Vagina (tissue), 2 donors: ENCODE measurements around the gene SAA2. TPM values are rescaled to one million over a fixed set of nuclear protein-coding genes. Genes with fewer than 3 reads are reported as not detected.
A peak's percentile ranks its signal among the peaks of the same experiment; 100 is the strongest.
"Not testable (repeated sequence)": the region's sequence is repeated elsewhere in the genome, so short reads cannot be mapped to it uniquely, and the experiment has no call there.

Experiments used
- DNase-seq, 2 donors: peaks; one replicate each; pipeline ENCODE4 v3.0.0-alpha.2; 2017; ENCODE audit errors: extremely low spot score in 2 of 2
- H3K27ac ChIP-seq: fragments of 200-600 bp; sonication (generic); one replicate; pipeline ENCODE4 v1.5.1; 2019
- H3K27me3 ChIP-seq: fragments of 200-600 bp; sonication (generic); one replicate; pipeline ENCODE4 v1.5.1; 2019
- H3K36me3 ChIP-seq, 2 donors: fragments of 200-600 bp; sonication (generic); one replicate each; pipeline ENCODE4 v1.5.1; 2017 to 2019
- H3K4me1 ChIP-seq: fragments of 200-600 bp; sonication (generic); one replicate; pipeline ENCODE4 v1.5.1; 2019
- H3K4me3 ChIP-seq, 2 donors: fragments of 200-600 bp; sonication (generic); 1 replicate in 1 of 2; 2 replicates in 1 of 2; pipeline ENCODE4 v1.5.1; 2016 to 2019
- H3K9me3 ChIP-seq: fragments of 200-600 bp; sonication (generic); one replicate; pipeline ENCODE4 v1.5.1; 2019
- POLR2A ChIP-seq, 2 donors: fragments of 450-650 bp; IDR thresholded peaks; one replicate each; pipeline ENCODE4 v1.6.1; 2017; ENCODE audit warnings: antibody characterized with exemption in 2 of 2, mild to moderate bottlenecking in 2 of 2, moderate library complexity in 2 of 2
- POLR2AphosphoS5 ChIP-seq, 2 donors: sonication (generic); formaldehyde crosslinking; IDR thresholded peaks; one replicate each; pipeline ENCODE4 v1.9.0; 2017; ENCODE audit warnings: antibody characterized with exemption in 2 of 2, mild to moderate bottlenecking in 2 of 2, low read depth in 1 of 2; ENCODE audit not compliant: insufficient read depth in 1 of 2
- intact Hi-C: fragments of 100-400 bp; cut with DNase I; formaldehyde crosslinking; loops from one replicate; pipeline ENCODE4 v1.15.1; 2023
- total RNA-seq: library from RNA; depleted of rRNA; stranded (reverse); fragments of >200 nt; gene quantifications from one replicate; pipeline ENCODE4 v1.2.3, GENCODE V29; 2016
- TF ChIP-seq, protein P1 (sequence below), 3 experiments: fragments of 450-650 bp in 2 of 3; fragments of 200-600 bp in 1 of 3; sonication (generic) in 1 of 3; IDR thresholded peaks; one replicate each; pipeline ENCODE4 v1.5.1; 2017 to 2019; ENCODE audit warnings: antibody characterized with exemption in 3 of 3, mild to moderate bottlenecking in 2 of 3, moderate library complexity in 2 of 3

The SAA2 gene
- total RNA-seq, 1 donor from 2014 or later, result 19.4 TPM

GRCh38 chr11:18270102-18270501 lies 21.6 kb upstream of the SAA2 start:
- intact Hi-C loops, result no loop called here
- no peaks in the 10 kb centered on the region for H3K9me3 ChIP-seq
- H3K36me3 ChIP-seq, result no peaks in the 10 kb centered on the region
- TF ChIP-seq POLR2AphosphoS5 (IDR thresholded peaks at IDR 0.05; ENCODE audit: insufficient read depth in 1 of 2, low read depth in 1 of 2) (no peak), POLR2A (IDR thresholded peaks at IDR 0.05) (no peak)
- TF ChIP-seq, protein P1, sequence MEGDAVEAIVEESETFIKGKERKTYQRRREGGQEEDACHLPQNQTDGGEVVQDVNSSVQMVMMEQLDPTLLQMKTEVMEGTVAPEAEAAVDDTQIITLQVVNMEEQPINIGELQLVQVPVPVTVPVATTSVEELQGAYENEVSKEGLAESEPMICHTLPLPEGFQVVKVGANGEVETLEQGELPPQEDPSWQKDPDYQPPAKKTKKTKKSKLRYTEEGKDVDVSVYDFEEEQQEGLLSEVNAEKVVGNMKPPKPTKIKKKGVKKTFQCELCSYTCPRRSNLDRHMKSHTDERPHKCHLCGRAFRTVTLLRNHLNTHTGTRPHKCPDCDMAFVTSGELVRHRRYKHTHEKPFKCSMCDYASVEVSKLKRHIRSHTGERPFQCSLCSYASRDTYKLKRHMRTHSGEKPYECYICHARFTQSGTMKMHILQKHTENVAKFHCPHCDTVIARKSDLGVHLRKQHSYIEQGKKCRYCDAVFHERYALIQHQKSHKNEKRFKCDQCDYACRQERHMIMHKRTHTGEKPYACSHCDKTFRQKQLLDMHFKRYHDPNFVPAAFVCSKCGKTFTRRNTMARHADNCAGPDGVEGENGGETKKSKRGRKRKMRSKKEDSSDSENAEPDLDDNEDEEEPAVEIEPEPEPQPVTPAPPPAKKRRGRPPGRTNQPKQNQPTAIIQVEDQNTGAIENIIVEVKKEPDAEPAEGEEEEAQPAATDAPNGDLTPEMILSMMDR (IDR thresholded peaks at IDR 0.05), result no peak
- H3K4me1 ChIP-seq, result no peaks in the 10 kb centered on the region
- no peak overlapping the region for H3K27ac ChIP-seq
- H3K27me3 ChIP-seq, result no peaks in the 10 kb centered on the region
- no peak for DNase-seq
- no peak overlapping the region for H3K4me3 ChIP-seq

- intact Hi-C loops, H3K27ac ChIP-seq, H3K4me3 ChIP-seq, H3K36me3 ChIP-seq, DNase-seq, H3K4me1 ChIP-seq, H3K9me3 ChIP-seq, H3K27me3 ChIP-seq: not testable (repeated sequence)
Measured at GRCh38 chr11:18269252-18269651, 20.8 kb upstream of the SAA2 start.

- intact Hi-C loops, H3K9me3 ChIP-seq, H3K36me3 ChIP-seq, H3K4me1 ChIP-seq, H3K4me3 ChIP-seq, H3K27ac ChIP-seq, H3K27me3 ChIP-seq: not testable (repeated sequence)
- DNase-seq, result peak in 1 of 2 donors; percentile 6
Measured at GRCh38 chr11:18267335-18268133, 19.1 kb upstream of the SAA2 start.

DNA sequence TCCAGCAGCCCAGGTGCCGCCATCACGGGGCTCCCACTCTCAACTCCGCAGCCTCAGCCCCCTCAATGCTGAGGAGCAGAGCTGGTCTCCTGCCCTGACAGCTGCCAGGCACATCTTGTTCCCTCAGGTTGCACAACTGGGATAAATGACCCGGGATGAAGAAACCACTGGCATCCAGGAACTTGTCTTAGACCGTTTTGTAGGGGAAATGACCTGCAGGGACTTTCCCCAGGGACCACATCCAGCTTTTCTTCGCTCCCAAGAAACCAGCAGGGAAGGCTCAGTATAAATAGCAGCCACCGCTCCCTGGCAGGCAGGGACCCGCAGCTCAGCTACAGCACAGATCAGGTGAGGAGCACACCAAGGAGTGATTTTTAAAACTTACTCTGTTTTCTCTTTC lies 17.5 kb upstream of the SAA2 start, which contains the start of gene SAA1:
Gene SAA1 (plus strand): TSS at position 316 of the 400 bp plus-strand sequence. CDS start 624 bp downstream, outside the sequence.
- H3K27me3 ChIP-seq, result no peaks in the 10 kb centered on the region
- H3K4me1 ChIP-seq, result no peaks in the 10 kb centered on the region
- DNase-seq, result peak in 1 of 2 donors; percentile 64
- intact Hi-C loops, result no loop called here
- H3K9me3 ChIP-seq, result no peaks in the 10 kb centered on the region
- no peak within 1 kb of the TSS for H3K4me3 ChIP-seq
- no peaks in the 10 kb centered on the region for H3K36me3 ChIP-seq
- H3K27ac ChIP-seq, result no peak within 1 kb of the TSS
- TF ChIP-seq, protein P1 (IDR thresholded peaks at IDR 0.05), result no peak
- no peak for TF ChIP-seq POLR2A (IDR thresholded peaks at IDR 0.05)
- TF ChIP-seq POLR2AphosphoS5 (IDR thresholded peaks at IDR 0.05; ENCODE audit: insufficient read depth in 1 of 2, low read depth in 1 of 2), result no peak

- no peak overlapping the region for H3K27ac ChIP-seq
- TF ChIP-seq POLR2AphosphoS5 (IDR thresholded peaks at IDR 0.05; ENCODE audit: insufficient read depth in 1 of 2, low read depth in 1 of 2) (no peak), POLR2A (IDR thresholded peaks at IDR 0.05) (no peak)
- TF ChIP-seq, protein P1 (IDR thresholded peaks at IDR 0.05), result no peak
- peak in 1 of 2 donors; percentile 1 for DNase-seq
Measured at GRCh38 chr11:18264677-18265555, 16.4 kb upstream of the SAA2 start.

More at GRCh38 chr11:18264677-18265555, 16.4 kb upstream of the SAA2 start:
- Histone ChIP-seq H3K27me3 (no peaks in the 10 kb centered on the region), H3K4me3 (no peak overlapping the region), H3K36me3 (no peaks in the 10 kb centered on the region), H3K9me3 (no peaks in the 10 kb centered on the region), H3K4me1 (no peaks in the 10 kb centered on the region)
- intact Hi-C loops, result no loop called here
